Measurements from ENCODE around the gene ASCL4.

DNA sequence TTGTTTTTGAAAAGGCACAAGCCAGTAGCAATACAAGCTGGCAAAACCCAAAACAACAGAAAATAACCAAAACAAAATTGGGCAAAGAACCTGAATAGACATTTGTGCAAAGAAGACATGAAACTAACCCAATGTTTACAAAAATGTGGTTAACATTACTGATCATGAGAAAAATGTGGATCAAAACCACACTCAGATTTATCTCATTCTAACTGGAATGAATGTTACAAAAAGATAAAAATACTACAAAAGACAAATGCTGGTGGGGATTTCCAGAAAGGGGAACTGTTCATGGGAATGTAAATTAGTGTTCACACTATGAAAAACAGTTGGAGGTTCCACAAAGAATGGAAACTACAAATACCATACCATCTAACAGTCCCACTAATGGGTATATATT, 26.6 kb downstream of the ASCL4 start:
- TF ChIP-seq POLR2A (IDR thresholded peaks at IDR 0.05): no peak
- TF ChIP-seq, protein P1, sequence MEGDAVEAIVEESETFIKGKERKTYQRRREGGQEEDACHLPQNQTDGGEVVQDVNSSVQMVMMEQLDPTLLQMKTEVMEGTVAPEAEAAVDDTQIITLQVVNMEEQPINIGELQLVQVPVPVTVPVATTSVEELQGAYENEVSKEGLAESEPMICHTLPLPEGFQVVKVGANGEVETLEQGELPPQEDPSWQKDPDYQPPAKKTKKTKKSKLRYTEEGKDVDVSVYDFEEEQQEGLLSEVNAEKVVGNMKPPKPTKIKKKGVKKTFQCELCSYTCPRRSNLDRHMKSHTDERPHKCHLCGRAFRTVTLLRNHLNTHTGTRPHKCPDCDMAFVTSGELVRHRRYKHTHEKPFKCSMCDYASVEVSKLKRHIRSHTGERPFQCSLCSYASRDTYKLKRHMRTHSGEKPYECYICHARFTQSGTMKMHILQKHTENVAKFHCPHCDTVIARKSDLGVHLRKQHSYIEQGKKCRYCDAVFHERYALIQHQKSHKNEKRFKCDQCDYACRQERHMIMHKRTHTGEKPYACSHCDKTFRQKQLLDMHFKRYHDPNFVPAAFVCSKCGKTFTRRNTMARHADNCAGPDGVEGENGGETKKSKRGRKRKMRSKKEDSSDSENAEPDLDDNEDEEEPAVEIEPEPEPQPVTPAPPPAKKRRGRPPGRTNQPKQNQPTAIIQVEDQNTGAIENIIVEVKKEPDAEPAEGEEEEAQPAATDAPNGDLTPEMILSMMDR (IDR thresholded peaks at IDR 0.05 in 8 of 11, conservative IDR thresholded peaks at IDR 0.05 in 3 of 11): no peak

Data from spleen (tissue), 7 donors.